ENCODE measurements around the gene C4orf50.

The C4orf50 gene
- long read RNA-seq, result 0 reads

- no peak for DNase-seq (ENCODE audit: low read depth in 1 of 2, low spot score in 1 of 2)
- H3K27ac ChIP-seq (replicated peaks), result no peak within 1 kb of the TSS
- no peaks in the 10 kb centered on the region for H3K27me3 ChIP-seq (ENCODE audit: insufficient read depth, poor library complexity, severe bottlenecking)
- no peak within 1 kb of the TSS for H3K4me3 ChIP-seq (replicated peaks; ENCODE audit: insufficient read depth, low read length)
- TF ChIP-seq SPI1 (IDR thresholded peaks at IDR 0.05; ENCODE audit: borderline replicate concordance, low read depth) (no peak), REST (IDR thresholded peaks at IDR 0.05; ENCODE audit: insufficient replicate concordance, low read depth) (no peak), GABPA (IDR thresholded peaks at IDR 0.05; ENCODE audit: low read depth) (no peak), POLR2AphosphoS5 (IDR thresholded peaks at IDR 0.05; ENCODE audit: low read depth) (no peak), CTCF (IDR thresholded peaks at IDR 0.05; ENCODE audit: insufficient read depth, low read length) (no peak)
These were observed at the start of gene C4orf50 for GRCh38 chr4:6018331-6018730. C4orf50 (minus strand) TSS chr4:6018431.

- TF ChIP-seq CTCF (IDR thresholded peaks at IDR 0.05; ENCODE audit: insufficient read depth, low read length) (no peak), REST (IDR thresholded peaks at IDR 0.05; ENCODE audit: insufficient replicate concordance, low read depth) (no peak), GABPA (IDR thresholded peaks at IDR 0.05; ENCODE audit: low read depth) (no peak), SPI1 (IDR thresholded peaks at IDR 0.05; ENCODE audit: borderline replicate concordance, low read depth) (no peak), POLR2AphosphoS5 (IDR thresholded peaks at IDR 0.05; ENCODE audit: low read depth) (no peak)
- H3K27me3 ChIP-seq (ENCODE audit: insufficient read depth, poor library complexity, severe bottlenecking), result no peaks in the 10 kb centered on the region
- no peak for DNase-seq (ENCODE audit: low read depth in 1 of 2, low spot score in 1 of 2)
- H3K27ac ChIP-seq (replicated peaks), result no peak overlapping the region
- no peak overlapping the region for H3K4me3 ChIP-seq (replicated peaks; ENCODE audit: insufficient read depth, low read length)
These were observed 47.8 kb upstream of the C4orf50 start for GRCh38 chr4:6065934-6066590.

GRCh38 chr4:6065166-6065565 lies 46.9 kb upstream of the C4orf50 start:
- Histone ChIP-seq H3K4me3 (replicated peaks; ENCODE audit: insufficient read depth, low read length) (no peak overlapping the region), H3K27me3 (ENCODE audit: insufficient read depth, poor library complexity, severe bottlenecking) (no peaks in the 10 kb centered on the region), H3K27ac (replicated peaks) (no peak overlapping the region)
- TF ChIP-seq SPI1 (IDR thresholded peaks at IDR 0.05; ENCODE audit: borderline replicate concordance, low read depth) (no peak), POLR2AphosphoS5 (IDR thresholded peaks at IDR 0.05; ENCODE audit: low read depth) (no peak), GABPA (IDR thresholded peaks at IDR 0.05; ENCODE audit: low read depth) (no peak), REST (IDR thresholded peaks at IDR 0.05; ENCODE audit: insufficient replicate concordance, low read depth) (no peak), CTCF (IDR thresholded peaks at IDR 0.05; ENCODE audit: insufficient read depth, low read length) (no peak)
- DNase-seq (ENCODE audit: low read depth in 1 of 2, low spot score in 1 of 2), result no peak
